GM23338 (cell line): ENCODE measurements around the gene DNAJC15.

Experiments
- CREB1 ChIP-seq: fragments of 250-450 bp; sonication (Bioruptor Pico); IDR thresholded peaks from 2 replicates; pipeline ENCODE4 v1.5.0; 2020; ENCODE audit warnings: low read depth, mild to moderate bottlenecking, moderate library complexity
- EZH2 ChIP-seq: fragments of 200-600 bp; sonication (generic); IDR thresholded peaks from one replicate; pipeline ENCODE4 v1.8.0; 2017; ENCODE audit warnings: antibody characterized with exemption, mild to moderate bottlenecking, low read depth; ENCODE audit not compliant: unreplicated experiment
- EZH2phosphoT487 ChIP-seq: fragments of 200-600 bp; sonication (generic); IDR thresholded peaks from one replicate; pipeline ENCODE4 v1.8.1; 2018; ENCODE audit warnings: antibody characterized with exemption; ENCODE audit not compliant: unreplicated experiment
- POLR2AphosphoS5 ChIP-seq: IDR thresholded peaks from 2 replicates; pipeline ENCODE4 v1.6.1; 2016; ENCODE audit warnings: antibody characterized with exemption, low read depth
- REST ChIP-seq: IDR thresholded peaks from one replicate; pipeline ENCODE4 v1.6.1; 2018; ENCODE audit warnings: antibody characterized with exemption; ENCODE audit not compliant: unreplicated experiment
- TF ChIP-seq, protein P1 (sequence below), 2 experiments: fragments of 200-600 bp in 1 of 2; sonication (generic) in 1 of 2; conservative IDR thresholded peaks; 2 replicates each; pipeline versions ENCODE4 v1.5.1 to v1.6.1; 2016 to 2017; ENCODE audit warnings: antibody characterized with exemption in 2 of 2, low read depth in 2 of 2, mild to moderate bottlenecking in 2 of 2, moderate library complexity in 1 of 2

DNA sequence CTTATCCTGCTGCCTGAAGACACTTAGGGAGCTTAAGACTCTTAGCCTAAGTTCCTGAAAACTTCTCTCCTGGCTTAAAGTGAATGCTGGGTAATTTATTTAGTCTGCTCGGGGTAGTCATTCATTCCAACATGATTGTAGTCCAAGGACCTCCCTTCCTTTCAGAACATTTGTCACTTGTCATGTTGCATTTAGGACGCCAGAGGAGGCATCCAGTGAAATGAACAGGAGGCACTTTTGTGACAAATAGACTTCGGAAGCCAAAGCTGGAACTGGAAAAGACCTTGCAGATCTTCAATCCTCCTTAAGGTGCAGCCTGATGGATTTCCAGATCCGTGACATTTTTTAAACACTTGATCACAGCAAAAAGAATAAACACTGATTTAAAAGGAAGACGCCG, 95.1 kb downstream of the DNAJC15 start:
- TF ChIP-seq, protein P1, sequence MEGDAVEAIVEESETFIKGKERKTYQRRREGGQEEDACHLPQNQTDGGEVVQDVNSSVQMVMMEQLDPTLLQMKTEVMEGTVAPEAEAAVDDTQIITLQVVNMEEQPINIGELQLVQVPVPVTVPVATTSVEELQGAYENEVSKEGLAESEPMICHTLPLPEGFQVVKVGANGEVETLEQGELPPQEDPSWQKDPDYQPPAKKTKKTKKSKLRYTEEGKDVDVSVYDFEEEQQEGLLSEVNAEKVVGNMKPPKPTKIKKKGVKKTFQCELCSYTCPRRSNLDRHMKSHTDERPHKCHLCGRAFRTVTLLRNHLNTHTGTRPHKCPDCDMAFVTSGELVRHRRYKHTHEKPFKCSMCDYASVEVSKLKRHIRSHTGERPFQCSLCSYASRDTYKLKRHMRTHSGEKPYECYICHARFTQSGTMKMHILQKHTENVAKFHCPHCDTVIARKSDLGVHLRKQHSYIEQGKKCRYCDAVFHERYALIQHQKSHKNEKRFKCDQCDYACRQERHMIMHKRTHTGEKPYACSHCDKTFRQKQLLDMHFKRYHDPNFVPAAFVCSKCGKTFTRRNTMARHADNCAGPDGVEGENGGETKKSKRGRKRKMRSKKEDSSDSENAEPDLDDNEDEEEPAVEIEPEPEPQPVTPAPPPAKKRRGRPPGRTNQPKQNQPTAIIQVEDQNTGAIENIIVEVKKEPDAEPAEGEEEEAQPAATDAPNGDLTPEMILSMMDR (conservative IDR thresholded peaks at IDR 0.05; ENCODE audit: low read depth in 2 of 2): no peak
- TF ChIP-seq EZH2phosphoT487 (no peak), EZH2 (no peak), REST (no peak), POLR2AphosphoS5 (no peak), CREB1 (CRISPR knock-in tag) (no peak)
